SK-N-DZ (cell line): ENCODE results near the gene IL10RB.

Experiments
- DNase-seq: peaks from one replicate; pipeline ENCODE4 v3.0.0-alpha.2; 2015; ENCODE audit warnings: low spot score

The IL10RB gene

DNA sequence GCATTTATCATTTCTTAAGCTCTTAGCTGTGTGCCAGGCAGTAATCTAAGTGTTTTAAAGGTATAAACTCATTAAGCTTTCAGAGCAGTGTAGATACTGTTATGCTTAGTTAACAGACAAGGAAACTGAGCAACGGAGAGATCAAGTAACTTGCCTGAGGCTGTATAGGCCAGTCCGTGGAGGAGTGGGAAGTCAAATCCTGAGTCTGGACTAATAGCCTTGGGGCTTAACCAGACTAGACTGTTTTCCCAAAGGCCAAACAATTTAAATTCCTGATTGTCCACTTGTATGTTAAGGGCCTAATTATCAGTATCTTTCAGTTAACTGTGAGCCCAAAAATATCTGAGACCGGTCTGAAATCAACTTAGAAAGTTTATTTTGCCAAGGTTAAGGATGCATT, 61.2 kb downstream of the IL10RB start:
- DNase-seq: no peak

DNA sequence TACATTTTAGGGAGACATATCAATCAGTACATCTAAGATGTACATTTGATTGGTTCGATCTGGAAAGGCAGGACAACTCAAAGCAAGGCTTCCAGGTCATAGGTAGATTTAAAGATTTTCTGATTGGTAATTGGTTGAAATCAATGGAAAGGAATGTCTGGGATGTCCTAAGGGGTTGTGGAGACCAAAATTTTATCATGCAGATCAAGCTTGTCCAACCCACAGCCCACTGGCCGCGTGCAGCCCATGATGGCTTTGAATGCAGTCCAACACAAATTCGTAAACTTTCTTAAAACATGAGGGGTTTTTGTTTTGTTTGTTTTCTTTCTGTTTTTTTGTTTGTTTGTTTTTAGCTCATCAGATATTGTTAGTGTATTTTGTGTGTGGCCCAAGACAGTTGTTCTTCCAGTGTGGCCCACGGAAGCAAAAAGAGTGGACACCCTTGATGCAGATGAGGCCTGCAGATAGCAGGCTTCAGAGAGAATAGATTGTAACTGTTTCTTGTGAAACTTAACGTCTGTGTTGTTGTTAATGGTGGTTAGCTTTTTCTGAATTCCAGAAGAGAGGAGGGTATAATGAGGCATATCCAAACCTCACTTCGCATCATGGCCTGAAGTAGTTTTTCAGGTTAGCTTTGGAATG, 61.7 kb downstream of the IL10RB start:
- DNase-seq: no peak

DNA sequence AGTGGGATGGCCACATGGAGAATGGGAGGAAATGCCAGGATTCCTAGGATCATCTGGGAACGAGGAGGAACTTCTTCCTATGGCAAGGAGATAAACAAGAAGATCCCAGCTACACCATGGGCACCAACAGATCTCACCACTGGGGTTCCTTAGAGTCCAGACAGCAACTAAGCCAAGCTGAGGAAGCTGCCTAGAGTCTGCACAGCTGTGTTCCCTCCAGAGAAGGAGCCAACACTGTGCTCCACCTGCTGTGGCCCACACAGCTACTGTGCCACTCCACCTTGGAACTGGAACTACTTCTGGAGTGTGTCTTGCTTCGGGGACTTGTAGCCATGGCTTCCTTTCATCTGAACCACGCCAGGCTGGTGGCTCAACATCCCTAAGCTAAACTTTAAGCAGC, 64.6 kb downstream of the IL10RB start:
- no peak for DNase-seq

DNA sequence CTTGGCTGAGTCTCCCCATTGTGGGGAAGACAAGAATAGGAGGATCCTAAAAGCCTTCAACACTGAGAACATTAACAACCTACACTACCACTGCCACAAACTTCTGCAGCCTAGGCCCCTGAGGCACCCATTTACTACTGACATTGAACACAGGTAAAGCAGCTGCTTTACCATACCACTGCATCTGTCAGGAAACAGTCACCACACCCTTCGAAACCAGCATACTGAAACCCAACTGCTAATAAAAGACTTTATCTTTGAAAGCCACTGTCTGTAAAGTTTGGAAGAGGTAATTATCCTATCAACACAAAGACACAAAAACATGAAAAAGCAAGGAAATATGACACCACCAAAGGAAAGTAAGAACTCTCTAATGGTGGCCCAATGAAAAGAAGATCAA, 66.0 kb downstream of the IL10RB start:
- no peak for DNase-seq

DNA sequence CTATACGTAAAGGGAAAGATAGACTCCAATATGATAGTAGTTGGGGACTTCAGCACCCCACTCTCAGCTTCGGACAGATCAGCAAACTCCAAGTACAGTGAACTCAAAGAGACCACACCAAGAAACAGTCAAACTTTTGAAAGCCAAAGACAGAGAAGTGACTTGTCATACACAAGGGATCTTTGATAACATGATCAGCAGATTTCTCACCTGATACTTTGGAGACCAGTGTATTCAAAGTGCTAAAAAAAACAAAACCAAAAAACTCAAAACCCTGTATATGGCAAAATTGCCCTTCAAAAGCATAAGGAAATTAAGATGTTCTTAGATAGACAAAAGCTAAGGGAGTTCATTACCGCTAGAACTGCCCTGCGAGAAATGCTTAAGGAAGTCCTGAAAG, 68.0 kb downstream of the IL10RB start:
- DNase-seq: no peak

DNA sequence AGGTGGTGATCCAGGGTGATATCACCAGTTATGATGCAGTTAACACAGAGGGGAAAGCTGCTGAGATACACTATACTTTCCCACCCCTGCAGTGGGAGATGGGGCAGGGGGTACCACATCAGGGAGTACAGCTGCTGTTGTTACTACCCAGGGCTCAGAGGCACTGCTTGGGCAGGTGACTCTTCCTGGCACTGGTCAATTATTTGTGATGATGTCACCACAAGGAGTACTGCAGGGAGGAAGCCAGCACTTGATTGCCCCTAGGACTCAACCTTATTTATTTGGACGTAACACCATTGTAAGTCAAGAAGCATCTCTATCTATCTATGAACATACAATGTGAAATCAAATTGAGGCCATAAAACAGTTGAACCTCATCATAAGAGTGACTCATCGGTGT, 68.7 kb downstream of the IL10RB start:
- DNase-seq: no peak

DNA sequence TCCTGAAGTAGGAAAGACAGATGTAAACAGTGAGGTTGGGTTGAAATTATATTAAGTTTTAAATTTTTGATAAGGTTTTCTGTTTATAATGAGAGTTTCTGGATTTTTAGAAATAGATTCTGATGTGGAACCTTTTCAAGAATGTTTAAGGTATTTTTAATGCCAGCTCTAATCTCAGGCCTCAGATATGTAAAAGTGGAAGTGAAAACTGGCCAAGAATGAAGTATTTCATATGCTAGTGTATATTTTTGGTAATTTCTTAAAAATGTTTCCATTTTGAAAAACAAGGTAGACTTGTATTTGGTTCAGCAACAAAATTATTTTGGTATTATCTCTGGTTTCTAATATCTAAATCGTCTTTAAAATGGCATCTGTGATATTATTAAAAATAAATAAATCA, 73.0 kb downstream of the IL10RB start:
- no peak for DNase-seq

DNA sequence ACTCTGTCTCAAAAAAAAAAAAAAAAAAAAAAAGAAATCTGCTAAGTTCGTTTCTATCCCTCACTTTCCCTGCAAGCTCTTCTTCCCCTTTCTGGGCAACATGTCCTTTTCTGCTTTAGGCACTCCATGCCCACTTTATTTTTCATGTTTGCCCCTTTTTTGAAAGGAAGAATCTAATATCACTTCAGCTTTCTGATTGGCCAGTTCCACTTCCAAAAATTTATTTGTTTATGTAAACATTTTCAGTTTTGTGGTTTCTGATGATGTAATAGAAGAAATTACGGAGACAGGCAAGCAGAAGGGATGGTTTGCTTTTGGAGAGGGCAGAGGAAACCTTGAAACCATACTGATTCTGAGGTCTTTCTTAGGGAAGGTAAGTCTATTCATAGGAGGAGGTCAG, 73.8 kb downstream of the IL10RB start:
- no peak for DNase-seq

DNA sequence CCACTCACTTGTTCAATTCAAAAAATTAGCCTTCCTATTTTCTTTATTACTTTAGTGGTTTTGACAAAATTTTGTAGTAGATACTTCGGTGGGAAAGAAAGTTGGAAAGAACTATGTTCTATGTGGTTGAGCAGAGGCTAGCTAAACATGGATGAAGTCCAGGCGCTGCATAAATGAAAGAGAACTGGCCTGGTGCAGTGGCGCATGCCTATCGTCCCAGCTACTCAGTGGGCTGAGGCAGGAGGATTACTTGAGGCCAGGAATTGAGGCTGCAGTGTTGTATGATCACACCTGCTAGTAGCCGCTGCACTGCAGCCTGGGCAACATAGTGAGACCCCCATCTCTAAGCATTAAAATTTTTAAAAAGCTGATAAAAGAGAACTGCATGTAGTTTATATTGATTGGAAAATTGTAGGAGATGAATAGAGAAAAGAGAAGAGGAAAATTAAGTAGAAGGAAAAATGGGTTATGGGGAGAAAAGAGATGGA, 79.6 kb downstream of the IL10RB start:
- DNase-seq: no peak
